Measurements from ENCODE around the gene SH3BP5.

GRCh38 chr3:15260531-15260930 is 71.9 kb downstream of the SH3BP5 start:
- no peak for TF ChIP-seq CTCF (conservative IDR thresholded peaks at IDR 0.05; ENCODE audit: low read depth, low read length)
- no peak for TF ChIP-seq EZH2 (IDR thresholded peaks at IDR 0.05; ENCODE audit: borderline replicate concordance, low read depth, low read length, poor library complexity, severe bottlenecking)
